ENCODE data around the gene FDX2. TPM values are rescaled to one million over a fixed set of nuclear protein-coding genes. Genes with fewer than 3 reads are reported as not detected.

The FDX2 gene
- total and polyA plus RNA-seq, 2 of the 13 experiments (the other 11 are each of a cell fraction or from before 2014, with no cell fraction given) = 21.0 to 24.7 TPM

GRCh38 chr19:10315335-10316214 is at the start of gene FDX2 (continued):
- TF ChIP-seq THYN1 (CRISPR knock-in tag; IDR thresholded peaks at IDR 0.05; ENCODE audit: borderline replicate concordance, low read depth) (no peak), ZNF883 (CRISPR knock-in tag; IDR thresholded peaks at IDR 0.05; ENCODE audit: not compliant biosample characterization) (peak; percentile 62), KLF13 (CRISPR knock-in tag; IDR thresholded peaks at IDR 0.05) (no peak), IRX3 (CRISPR knock-in tag; IDR thresholded peaks at IDR 0.05; ENCODE audit: borderline replicate concordance, low read depth) (peak; percentile 19; the same call in 1 of the 2 replicates), AGO1 (IDR thresholded peaks at IDR 0.05; ENCODE audit: low read depth, low read length, poor library complexity, severe bottlenecking) (peak; percentile 81), ZNF780A (CRISPR knock-in tag; IDR thresholded peaks at IDR 0.05) (0 out of 2 replicates have a peak, but pooled peaks have one; percentile 30), ZMAT3 (CRISPR knock-in tag; conservative IDR thresholded peaks at IDR 0.05) (0 out of 2 replicates have a peak, but pooled peaks have one; percentile 13), ZBTB49 (CRISPR knock-in tag; IDR thresholded peaks at IDR 0.05; ENCODE audit: borderline replicate concordance) (no peak), SMC3 (IDR thresholded peaks at IDR 0.05; ENCODE audit: low read length) (no peak), IRF2 (CRISPR knock-in tag; IDR thresholded peaks at IDR 0.05) (peak; percentile 38; the same call in 1 of the 2 replicates), ZFP91 (CRISPR knock-in tag; IDR thresholded peaks at IDR 0.05; ENCODE audit: borderline replicate concordance) (peak; percentile 66), SMAD3 (CRISPR knock-in tag; IDR thresholded peaks at IDR 0.05) (0 out of 2 replicates have a peak, but pooled peaks have one; percentile 42), ARID2 (CRISPR knock-in tag; IDR thresholded peaks at IDR 0.05; ENCODE audit: borderline replicate concordance) (no peak), SRSF4 (IDR thresholded peaks at IDR 0.05; ENCODE audit: low read depth, low read length, poor library complexity, severe bottlenecking) (no peak), IRF9 (CRISPR knock-in tag; IDR thresholded peaks at IDR 0.05; ENCODE audit: borderline replicate concordance) (peak; percentile 43; the same call in 1 of the 2 replicates), NFAT5 (CRISPR knock-in tag; IDR thresholded peaks at IDR 0.05) (no peak)
